ENCODE results near the gene PVALEF.

PVALEF gene

GRCh38 chr17:81119223-81120148 is 45.8 kb upstream of the PVALEF start:
- peak; percentile 91 for DNase-seq (ENCODE audit: low spot score)
- in situ Hi-C loops (cut with MboI; ENCODE audit: low sequenced_read_pairs, unreplicated experiment): no loop called here
- no peak for TF ChIP-seq CTCF (IDR thresholded peaks at IDR 0.05; ENCODE audit: borderline replicate concordance, control extremely low read depth, extremely low read depth, insufficient read depth, missing control alignments)

DNA sequence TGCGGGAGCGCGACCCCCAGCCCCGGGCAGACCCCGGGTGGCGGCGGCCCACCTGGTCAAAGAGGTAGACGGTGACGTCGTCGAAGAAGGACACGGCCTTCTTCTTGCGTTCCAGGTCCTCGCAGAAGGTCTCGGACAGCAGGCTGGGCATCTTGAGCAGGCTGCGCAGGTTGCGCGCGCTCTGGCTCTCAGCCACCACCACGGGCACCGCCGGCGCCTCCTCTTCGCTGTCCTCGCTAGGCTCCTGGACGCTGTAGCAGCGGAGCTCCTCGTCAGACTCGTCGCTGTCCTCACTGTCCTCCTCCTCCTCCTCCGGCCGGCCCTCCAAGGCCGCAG is 45.2 kb upstream of the PVALEF start:
- in situ Hi-C loops (cut with MboI; ENCODE audit: low sequenced_read_pairs, unreplicated experiment): no loop called here
- TF ChIP-seq CTCF (IDR thresholded peaks at IDR 0.05; ENCODE audit: borderline replicate concordance, control extremely low read depth, extremely low read depth, insufficient read depth, missing control alignments): no peak
- DNase-seq (ENCODE audit: low spot score): no peak

DNA sequence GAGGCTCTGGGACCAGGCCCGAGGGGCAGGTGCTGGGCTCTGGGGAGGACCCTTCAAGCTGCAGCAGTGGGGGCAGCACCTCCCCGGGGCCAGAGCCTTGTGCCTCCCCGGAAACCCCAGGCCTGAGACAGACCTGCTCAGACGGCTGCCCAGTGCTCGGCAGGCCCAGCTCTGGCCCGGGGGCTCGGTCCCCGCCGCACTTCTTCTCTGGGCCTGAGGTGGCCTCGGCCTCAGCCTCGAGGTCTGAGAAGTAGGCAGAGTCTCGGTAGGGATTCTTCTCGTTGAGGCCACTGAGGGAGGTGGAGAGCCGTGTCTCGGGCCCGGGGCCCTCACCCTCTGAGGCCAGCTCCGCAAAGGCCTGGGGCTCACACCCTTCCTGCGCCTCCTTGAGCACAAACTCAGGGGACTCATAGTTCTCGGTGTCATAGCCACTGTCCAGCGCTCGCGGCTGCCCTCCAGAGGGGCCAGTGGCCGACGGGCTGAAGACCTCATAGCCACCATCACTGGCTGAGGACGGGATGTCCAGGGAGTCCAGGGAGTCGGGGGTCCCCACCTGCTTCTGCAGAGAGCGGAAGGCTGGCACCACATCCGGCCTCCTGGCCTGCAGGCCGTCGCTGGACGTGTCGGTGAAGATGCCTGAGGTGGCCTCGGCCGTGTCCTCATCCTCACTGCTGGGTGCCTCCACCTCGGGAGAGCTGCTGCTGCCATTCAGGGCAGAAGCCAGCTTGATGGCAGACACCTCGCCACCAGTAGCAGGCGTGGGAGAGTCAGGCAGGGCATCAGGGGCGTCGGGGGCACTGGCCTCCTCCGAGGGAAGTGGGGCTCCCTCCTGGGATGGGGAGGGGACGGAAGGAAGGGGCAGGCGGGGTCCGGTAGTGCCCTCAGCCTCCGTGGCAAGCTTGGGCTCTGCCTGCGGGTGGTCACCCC is 44.3 kb upstream of the PVALEF start:
- in situ Hi-C loops (cut with MboI; ENCODE audit: low sequenced_read_pairs, unreplicated experiment): no loop called here
- no peak for TF ChIP-seq CTCF (IDR thresholded peaks at IDR 0.05; ENCODE audit: borderline replicate concordance, control extremely low read depth, extremely low read depth, insufficient read depth, missing control alignments)
- no peak for DNase-seq (ENCODE audit: low spot score)

GRCh38 chr17:81121841-81122733 is 43.2 kb upstream of the PVALEF start:
- no peak for TF ChIP-seq CTCF (IDR thresholded peaks at IDR 0.05; ENCODE audit: borderline replicate concordance, control extremely low read depth, extremely low read depth, insufficient read depth, missing control alignments)
- DNase-seq (ENCODE audit: low spot score): no peak
- in situ Hi-C loops (cut with MboI; ENCODE audit: low sequenced_read_pairs, unreplicated experiment): no loop called here

- DNase-seq (ENCODE audit: low spot score): no peak
Measured at GRCh38 chr17:81123052-81124048, 42.0 kb upstream of the PVALEF start.

More at GRCh38 chr17:81123052-81124048, 42.0 kb upstream of the PVALEF start:
- in situ Hi-C loops (cut with MboI; ENCODE audit: low sequenced_read_pairs, unreplicated experiment): no loop called here
- TF ChIP-seq CTCF (IDR thresholded peaks at IDR 0.05; ENCODE audit: borderline replicate concordance, control extremely low read depth, extremely low read depth, insufficient read depth, missing control alignments): no peak
